NCI-H1417 treated with DMSO at 0.1 percent for 48 hours (cell line): Measurements from ENCODE around the gene INTS15.

ENCODE experiments used
- DNase-seq: peaks from one replicate; lab custom pipeline; 2025; lab: John Stamatoyannopoulos, UW

The INTS15 gene

GRCh38 chr7:6642861-6643640 is 53.2 kb downstream of the INTS15 start:
- DNase-seq = no peak

GRCh38 chr7:6643915-6644625 is 54.2 kb downstream of the INTS15 start:
- DNase-seq = no peak

- no peak for DNase-seq
These were observed 54.9 kb downstream of the INTS15 start for GRCh38 chr7:6644728-6645127.

- DNase-seq = no peak
These were observed 56.6 kb downstream of the INTS15 start for GRCh38 chr7:6646465-6646864.

- DNase-seq = no peak
These were observed 57.3 kb downstream of the INTS15 start for GRCh38 chr7:6647080-6647479.

- no peak for DNase-seq
These were observed 57.7 kb downstream of the INTS15 start for GRCh38 chr7:6647541-6647940.

GRCh38 chr7:6648066-6648814 is 58.4 kb downstream of the INTS15 start:
- no peak for DNase-seq

- DNase-seq = no peak
These were observed 58.9 kb downstream of the INTS15 start for GRCh38 chr7:6648815-6649104.

GRCh38 chr7:6649241-6649961 is 59.6 kb downstream of the INTS15 start:
- no peak for DNase-seq

- DNase-seq = no peak
These were observed 60.3 kb downstream of the INTS15 start for GRCh38 chr7:6650086-6650485.

GRCh38 chr7:6650521-6651011 is 60.7 kb downstream of the INTS15 start:
- no peak for DNase-seq

- no peak for DNase-seq
These were observed 62.1 kb downstream of the INTS15 start for GRCh38 chr7:6651851-6652445.

- no peak for DNase-seq
These were observed 62.7 kb downstream of the INTS15 start for GRCh38 chr7:6652446-6653011.

GRCh38 chr7:6653071-6654003 is 63.5 kb downstream of the INTS15 start:
- DNase-seq = no peak

GRCh38 chr7:6654113-6654841 is 64.5 kb downstream of the INTS15 start:
- DNase-seq = no peak

- no peak for DNase-seq
These were observed 65.2 kb downstream of the INTS15 start for GRCh38 chr7:6654842-6655610.

GRCh38 chr7:6655636-6656385 is 66.0 kb downstream of the INTS15 start:
- no peak for DNase-seq

- DNase-seq = no peak
These were observed 66.6 kb downstream of the INTS15 start for GRCh38 chr7:6656413-6656812.
